NCI-H1694 (cell line): Measurements from ENCODE around the gene VAV3.
A peak's percentile ranks its signal among the peaks of the same experiment; 100 is the strongest.

Source experiments
- DNase-seq: peaks from one replicate; lab custom pipeline; 2025; lab: John Stamatoyannopoulos, UW

VAV3 gene

DNA sequence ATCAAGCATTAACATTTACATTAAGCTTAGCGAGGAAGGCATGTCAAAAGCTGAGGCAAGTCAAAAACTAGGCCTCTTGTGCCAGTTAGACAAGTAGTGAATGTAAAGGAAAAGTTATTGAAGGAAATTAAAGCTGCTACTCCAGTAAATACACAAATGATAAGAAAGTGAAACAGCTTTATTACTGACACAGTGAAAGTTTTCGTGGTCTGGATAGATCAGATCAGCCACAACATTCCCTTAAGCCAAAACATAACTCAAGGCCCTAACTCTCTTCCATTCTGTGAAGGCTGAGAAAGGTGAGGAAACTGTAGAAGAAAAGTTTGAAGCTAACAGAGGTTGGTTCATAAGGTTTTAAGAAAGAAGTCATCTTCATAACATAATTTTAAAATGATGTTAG is 131.9 kb downstream of the VAV3 start:
- DNase-seq, result no peak

- DNase-seq, result no peak
These were observed 133.1 kb downstream of the VAV3 start for GRCh38 chr1:107831921-107832320.

- no peak for DNase-seq
These were observed 134.5 kb downstream of the VAV3 start for GRCh38 chr1:107830526-107830925.

GRCh38 chr1:107830075-107830474 is 134.9 kb downstream of the VAV3 start:
- no peak for DNase-seq

- peak; percentile 31 for DNase-seq
These were observed 135.8 kb downstream of the VAV3 start for GRCh38 chr1:107829036-107829770.

GRCh38 chr1:107824946-107825345 is 140.0 kb downstream of the VAV3 start:
- no peak for DNase-seq

DNA sequence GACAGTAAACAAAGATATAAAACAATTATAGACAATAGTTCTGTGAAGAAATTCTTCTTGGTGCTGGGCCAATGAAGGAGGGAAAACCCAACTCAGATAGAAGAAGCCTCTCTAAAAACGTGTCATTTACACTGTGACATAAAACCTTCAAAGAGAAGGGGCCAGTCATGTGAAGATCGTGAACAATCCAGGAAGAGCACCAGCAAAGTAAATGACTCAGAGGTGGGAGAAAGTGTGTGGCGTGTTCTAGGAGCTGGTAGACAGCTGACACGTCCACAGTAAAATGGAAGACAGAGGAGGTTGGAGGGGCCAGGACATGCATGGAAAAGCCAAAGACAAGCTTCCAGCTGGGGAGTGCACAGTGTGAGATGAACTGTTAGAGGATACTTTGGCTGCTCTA is 143.6 kb downstream of the VAV3 start:
- DNase-seq, result no peak

- no peak for DNase-seq
These were observed 144.2 kb downstream of the VAV3 start for GRCh38 chr1:107820801-107821200.

- DNase-seq, result no peak
These were observed 147.0 kb downstream of the VAV3 start for GRCh38 chr1:107817935-107818334.

GRCh38 chr1:107817206-107817605 is 147.8 kb downstream of the VAV3 start:
- DNase-seq, result no peak

- no peak for DNase-seq
These were observed 154.6 kb downstream of the VAV3 start for GRCh38 chr1:107810291-107810951.

DNA sequence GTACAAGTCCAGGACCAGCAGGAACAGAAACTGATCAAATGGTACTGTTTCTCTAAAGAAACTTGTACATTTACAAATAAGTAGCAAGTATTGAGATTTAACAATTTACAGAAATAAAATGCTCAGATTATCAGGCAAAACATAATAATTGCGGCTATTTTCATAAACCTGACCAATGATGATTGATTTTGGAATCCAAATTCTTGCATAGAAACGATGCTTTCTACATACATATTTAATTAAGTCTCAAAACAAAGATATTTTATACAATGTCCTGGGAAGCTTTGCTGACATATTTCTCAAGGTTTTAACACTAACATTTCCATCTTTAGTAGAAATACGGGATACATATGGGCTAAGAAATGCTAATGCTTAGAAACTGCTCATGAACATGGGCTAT is 157.1 kb downstream of the VAV3 start:
- no peak for DNase-seq

DNA sequence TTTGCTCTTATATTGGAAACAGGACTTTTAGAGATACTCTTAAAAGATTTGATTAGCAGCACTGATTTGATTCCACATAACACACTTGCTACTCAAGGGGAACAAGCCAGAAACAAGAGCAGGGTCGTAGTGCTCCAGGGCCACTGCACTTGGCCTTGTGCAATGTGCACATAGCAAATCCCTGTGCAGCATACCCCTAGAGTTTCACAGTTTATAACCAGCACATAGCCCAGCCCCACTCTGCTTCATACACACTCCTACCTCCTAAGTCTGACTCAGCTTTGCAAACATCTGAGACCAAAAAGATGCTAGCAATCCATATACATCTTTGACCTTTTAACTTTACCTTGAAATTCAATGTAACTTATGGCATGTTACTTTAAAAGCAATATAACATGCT is 157.6 kb downstream of the VAV3 start:
- DNase-seq, result no peak

DNA sequence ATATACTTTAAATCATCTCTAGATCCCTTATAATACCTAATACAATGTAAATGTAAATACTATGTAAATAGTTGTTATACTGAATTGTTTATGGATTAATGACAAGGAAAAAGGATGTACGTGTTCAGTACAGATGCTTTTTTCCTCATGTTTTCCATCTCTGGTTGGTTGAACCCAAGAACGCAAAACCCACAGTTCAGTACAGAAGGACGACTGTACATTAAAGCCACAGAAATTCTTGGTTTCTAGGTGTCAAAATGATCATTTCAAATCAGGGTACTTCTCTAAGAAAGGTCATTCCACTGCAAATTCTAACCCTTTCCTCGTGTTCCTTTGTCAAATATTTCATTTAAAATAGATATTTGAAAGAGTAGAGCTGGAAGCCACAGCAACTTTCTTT is 158.1 kb downstream of the VAV3 start:
- DNase-seq, result no peak

DNA sequence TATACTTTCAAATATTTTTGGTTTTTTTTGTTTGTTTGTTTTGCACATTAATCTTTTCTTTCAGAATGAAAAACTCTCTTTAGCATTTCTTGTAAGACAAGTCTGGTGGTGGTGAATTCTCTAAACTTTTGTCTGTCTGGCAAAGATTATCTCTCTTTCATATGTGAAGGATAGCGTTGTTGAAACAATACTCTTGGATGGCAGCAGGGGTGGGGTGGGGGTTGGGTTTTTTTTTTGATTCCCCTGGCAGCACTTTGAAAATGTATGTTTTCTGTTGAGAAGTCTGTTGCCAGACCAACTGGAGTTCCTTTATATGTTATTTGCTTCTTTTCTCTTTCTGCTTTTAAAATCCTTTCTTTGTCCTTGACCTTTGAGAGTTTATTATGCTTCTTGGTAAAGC is 160.2 kb downstream of the VAV3 start:
- DNase-seq, result no peak

DNA sequence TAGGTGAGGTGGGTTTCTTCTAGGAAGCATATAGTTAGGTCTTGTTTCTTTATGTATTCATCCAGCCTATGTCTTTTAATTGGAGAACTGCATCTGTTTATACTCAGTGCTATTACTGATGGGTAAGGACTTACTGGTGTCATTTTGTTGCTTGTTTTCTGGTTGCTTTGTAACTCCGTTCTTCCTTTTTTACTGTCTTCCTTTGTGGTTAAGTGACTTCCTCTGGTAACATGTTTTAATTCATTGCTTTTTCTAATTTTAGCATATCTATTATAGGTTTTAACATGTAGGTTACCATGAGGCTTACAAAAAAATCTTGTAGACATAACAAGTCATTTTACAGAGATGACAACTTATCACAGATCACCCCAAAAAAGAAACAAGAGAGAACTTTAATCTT is 160.8 kb downstream of the VAV3 start:
- DNase-seq, result no peak

GRCh38 chr1:107803579-107803978 is 161.4 kb downstream of the VAV3 start:
- DNase-seq, result no peak

- no peak for DNase-seq
These were observed 162.3 kb downstream of the VAV3 start for GRCh38 chr1:107802654-107803053.

DNA sequence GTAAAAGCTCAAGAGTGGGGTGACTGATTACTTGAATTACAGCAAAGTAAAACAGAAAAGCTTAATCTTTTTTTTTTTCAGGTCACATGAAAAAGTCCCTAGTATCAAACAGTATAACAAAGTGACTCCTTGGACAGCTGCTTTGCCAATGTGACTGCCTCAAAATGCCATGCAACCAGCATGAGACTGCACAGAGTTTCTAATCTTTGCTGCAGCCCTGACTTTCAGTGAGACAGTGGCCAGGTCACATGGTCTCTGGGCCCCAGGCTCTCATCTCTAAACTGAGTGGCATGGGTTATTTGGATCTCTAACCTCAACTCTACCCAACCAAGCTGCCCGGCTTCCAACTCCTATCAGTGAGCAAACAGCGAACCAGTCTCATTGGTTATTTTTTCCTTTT is 169.0 kb downstream of the VAV3 start:
- no peak for DNase-seq

- no peak for DNase-seq
These were observed 169.5 kb downstream of the VAV3 start for GRCh38 chr1:107795441-107795840.

GRCh38 chr1:107794571-107794970 is 170.4 kb downstream of the VAV3 start:
- no peak for DNase-seq

DNA sequence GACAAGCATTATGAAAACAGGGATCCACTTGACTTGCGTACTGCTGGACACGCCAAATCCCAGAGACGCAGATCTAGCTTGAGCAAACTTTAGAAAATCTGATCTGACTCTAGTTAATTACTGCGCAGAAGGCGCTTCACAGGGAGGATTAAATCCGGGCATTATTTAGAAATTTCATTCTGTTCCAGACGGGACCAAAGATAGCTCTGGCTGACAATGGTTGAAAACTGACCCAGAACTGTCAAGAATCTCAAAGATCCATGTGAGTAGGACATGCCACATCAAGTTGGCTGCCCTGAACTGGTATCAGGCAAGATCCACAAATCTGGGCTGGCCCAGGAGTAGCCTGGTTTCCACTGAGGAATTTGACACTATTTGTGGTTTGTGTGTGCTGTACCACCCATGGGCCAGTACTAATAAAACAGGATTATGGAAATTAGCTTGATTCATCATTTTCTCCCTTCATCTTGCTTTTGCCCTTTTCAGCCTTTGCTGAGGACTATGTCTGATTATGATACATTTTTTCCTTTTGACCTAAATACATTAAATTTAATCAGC is 171.0 kb downstream of the VAV3 start:
- DNase-seq, result no peak

- DNase-seq, result no peak
These were observed 173.6 kb downstream of the VAV3 start for GRCh38 chr1:107791348-107791747.
